ENCODE data around the gene PPM1H.

The PPM1H gene

GRCh38 chr12:62637679-62638078 is 297.3 kb downstream of the PPM1H start:
- no peak overlapping the region for H3K4me3 ChIP-seq (ENCODE audit: insufficient read depth, low read depth, low read length, poor library complexity, severe bottlenecking)
- H3K9me3 ChIP-seq (ENCODE audit: control insufficient read depth, low read length) = no peaks in the 10 kb centered on the region
- H3K27ac ChIP-seq (ENCODE audit: insufficient read depth, low read length, poor library complexity, severe bottlenecking) = no peak overlapping the region
- no peaks in the 10 kb centered on the region for H3K36me3 ChIP-seq (ENCODE audit: control insufficient read depth, insufficient read depth, low read length)
- no peak for DNase-seq
- peaks cover 8% of the 10 kb centered on the region for H3K4me1 ChIP-seq (ENCODE audit: control insufficient read depth, insufficient read depth, low read length, poor library complexity, severe bottlenecking)
- peaks cover 2% of the 10 kb centered on the region for H3K27me3 ChIP-seq (replicated peaks; ENCODE audit: control insufficient read depth, insufficient read depth, low read length, poor library complexity, severe bottlenecking)

DNA sequence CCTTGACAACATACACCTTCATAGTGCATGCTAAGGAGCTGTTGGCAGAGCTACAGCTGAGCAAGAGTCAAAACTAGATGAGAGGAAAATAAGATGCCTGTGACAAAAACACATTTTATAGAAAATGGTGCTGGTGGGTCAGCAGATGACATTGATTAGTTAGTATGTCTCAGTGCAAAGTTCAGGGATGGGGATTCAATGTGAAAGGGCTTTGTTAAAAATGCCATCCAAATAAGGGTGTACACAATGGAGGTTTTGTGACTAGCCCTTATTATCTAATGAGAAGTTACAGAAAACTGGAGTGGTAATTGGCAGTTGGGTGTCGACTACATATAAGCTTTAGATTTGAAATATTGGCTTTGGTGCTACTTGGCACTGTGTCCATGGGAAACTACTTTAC is 299.3 kb downstream of the PPM1H start:
- H3K4me3 ChIP-seq (ENCODE audit: insufficient read depth, low read depth, low read length, poor library complexity, severe bottlenecking) = no peak overlapping the region
- H3K4me1 ChIP-seq (ENCODE audit: control insufficient read depth, insufficient read depth, low read length, poor library complexity, severe bottlenecking) = peaks cover 12% of the 10 kb centered on the region
- H3K27me3 ChIP-seq (replicated peaks; ENCODE audit: control insufficient read depth, insufficient read depth, low read length, poor library complexity, severe bottlenecking) = peaks cover 15% of the 10 kb centered on the region
- no peak for DNase-seq
- H3K9me3 ChIP-seq (ENCODE audit: control insufficient read depth, low read length) = no peaks in the 10 kb centered on the region
- no peak overlapping the region for H3K27ac ChIP-seq (ENCODE audit: insufficient read depth, low read length, poor library complexity, severe bottlenecking)
- H3K36me3 ChIP-seq (ENCODE audit: control insufficient read depth, insufficient read depth, low read length) = no peaks in the 10 kb centered on the region

DNA sequence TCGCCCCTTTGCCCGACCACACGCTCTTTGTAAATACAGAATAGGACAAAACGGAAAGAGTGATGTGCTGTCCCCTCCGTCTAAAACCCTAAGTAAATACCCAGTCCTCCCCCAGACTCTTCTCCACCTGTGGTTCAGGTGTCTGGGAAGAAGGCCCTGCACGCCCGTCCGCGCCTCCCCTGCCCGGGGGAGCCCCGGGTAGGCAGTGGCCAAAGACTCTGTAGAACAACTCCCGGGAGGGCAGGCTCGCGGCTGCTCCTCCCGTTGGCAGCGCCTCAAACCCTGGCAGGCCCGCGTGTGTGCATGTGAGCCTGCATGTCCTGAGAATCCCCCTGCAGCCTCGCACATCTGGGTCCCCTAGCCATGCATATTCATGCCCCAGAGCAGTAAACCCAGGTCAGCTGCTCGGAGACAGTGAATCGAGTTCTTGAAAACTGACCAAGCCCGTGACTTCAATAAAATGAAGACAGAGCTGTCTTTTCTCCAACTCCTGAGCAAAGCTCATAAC is 302.5 kb downstream of the PPM1H start:
- Histone ChIP-seq H3K27ac (ENCODE audit: insufficient read depth, low read length, poor library complexity, severe bottlenecking) (no peak overlapping the region), H3K36me3 (ENCODE audit: control insufficient read depth, insufficient read depth, low read length) (no peaks in the 10 kb centered on the region), H3K4me1 (ENCODE audit: control insufficient read depth, insufficient read depth, low read length, poor library complexity, severe bottlenecking) (peaks cover 12% of the 10 kb centered on the region), H3K9me3 (ENCODE audit: control insufficient read depth, low read length) (no peaks in the 10 kb centered on the region), H3K27me3 (replicated peaks; ENCODE audit: control insufficient read depth, insufficient read depth, low read length, poor library complexity, severe bottlenecking) (peaks cover 21% of the 10 kb centered on the region), H3K4me3 (ENCODE audit: insufficient read depth, low read depth, low read length, poor library complexity, severe bottlenecking) (peak overlapping the region; percentile 50)
- no peak for DNase-seq

- Histone ChIP-seq H3K4me3 (ENCODE audit: insufficient read depth, low read depth, low read length, poor library complexity, severe bottlenecking) (peak overlapping the region; percentile 50), H3K27me3 (replicated peaks; ENCODE audit: control insufficient read depth, insufficient read depth, low read length, poor library complexity, severe bottlenecking) (peaks cover 21% of the 10 kb centered on the region), H3K9me3 (ENCODE audit: control insufficient read depth, low read length) (no peaks in the 10 kb centered on the region), H3K27ac (ENCODE audit: insufficient read depth, low read length, poor library complexity, severe bottlenecking) (no peak overlapping the region), H3K4me1 (ENCODE audit: control insufficient read depth, insufficient read depth, low read length, poor library complexity, severe bottlenecking) (peaks cover 12% of the 10 kb centered on the region), H3K36me3 (ENCODE audit: control insufficient read depth, insufficient read depth, low read length) (no peaks in the 10 kb centered on the region)
- DNase-seq = no peak
These were observed 303.2 kb downstream of the PPM1H start for GRCh38 chr12:62631471-62632410.

DNA sequence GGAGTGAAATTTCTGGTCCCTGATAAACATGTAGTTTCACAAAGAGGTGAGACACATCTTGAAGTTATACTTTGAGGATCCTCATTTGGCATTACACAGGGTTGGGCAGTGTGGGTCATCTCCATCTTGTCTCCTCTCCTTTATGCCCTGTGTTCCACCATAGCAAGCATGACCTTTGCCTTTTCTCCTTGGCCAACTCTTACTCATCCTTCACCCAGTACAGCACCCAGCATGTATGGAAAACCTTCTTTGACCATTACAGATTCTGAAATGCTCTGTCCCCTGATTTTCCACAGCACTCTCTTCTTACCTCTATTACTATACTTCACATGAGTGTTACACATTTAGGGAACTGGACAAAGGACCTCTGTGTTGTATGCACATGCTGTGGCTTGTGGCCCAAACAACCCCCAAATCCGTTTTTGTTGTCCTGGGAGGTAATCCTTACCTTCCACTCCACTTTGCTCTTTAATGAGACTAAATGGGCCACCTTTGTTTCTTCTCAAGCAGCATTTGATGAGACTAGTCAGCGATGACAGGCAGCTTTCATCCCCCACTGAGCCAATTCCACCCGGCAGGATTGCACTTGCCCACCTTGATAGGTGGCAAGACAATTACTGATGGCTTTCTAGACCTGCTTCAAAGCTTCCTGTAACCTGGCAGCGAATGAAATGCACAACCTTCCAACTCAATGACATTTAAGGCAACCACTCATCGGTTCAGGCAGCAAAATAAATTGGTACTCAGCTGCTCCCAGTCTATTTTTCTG is 304.8 kb downstream of the PPM1H start:
- DNase-seq = no peak
- H3K9me3 ChIP-seq (ENCODE audit: control insufficient read depth, low read length) = no peaks in the 10 kb centered on the region
- H3K36me3 ChIP-seq (ENCODE audit: control insufficient read depth, insufficient read depth, low read length) = no peaks in the 10 kb centered on the region
- H3K27ac ChIP-seq (ENCODE audit: insufficient read depth, low read length, poor library complexity, severe bottlenecking) = no peak overlapping the region
- H3K4me3 ChIP-seq (ENCODE audit: insufficient read depth, low read depth, low read length, poor library complexity, severe bottlenecking) = no peak overlapping the region
- peaks cover 21% of the 10 kb centered on the region for H3K27me3 ChIP-seq (replicated peaks; ENCODE audit: control insufficient read depth, insufficient read depth, low read length, poor library complexity, severe bottlenecking)
- peaks cover 12% of the 10 kb centered on the region for H3K4me1 ChIP-seq (ENCODE audit: control insufficient read depth, insufficient read depth, low read length, poor library complexity, severe bottlenecking)

GRCh38 chr12:62629413-62629812 is 305.5 kb downstream of the PPM1H start:
- H3K4me1 ChIP-seq (ENCODE audit: control insufficient read depth, insufficient read depth, low read length, poor library complexity, severe bottlenecking) = peaks cover 12% of the 10 kb centered on the region

DNA sequence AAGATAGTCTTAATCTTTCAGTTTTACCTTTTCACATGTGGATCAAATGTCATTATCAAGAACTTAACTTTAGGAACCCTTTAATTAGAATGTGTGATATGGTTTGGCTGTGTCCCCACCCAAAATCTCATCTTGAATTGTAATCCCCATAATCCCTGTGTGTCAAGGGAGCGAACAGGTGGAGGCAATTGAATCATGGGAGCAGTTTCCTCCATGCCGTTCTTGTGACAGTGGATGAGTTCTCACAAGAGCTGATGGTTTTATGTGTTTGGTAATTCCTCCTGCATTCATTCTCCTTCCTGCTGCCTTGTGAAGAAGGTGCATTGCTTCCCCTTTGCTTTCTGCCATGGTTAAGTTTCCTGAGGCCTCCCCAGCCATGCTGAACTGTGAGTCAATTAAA is 307.8 kb downstream of the PPM1H start:
- Histone ChIP-seq H3K4me3 (ENCODE audit: insufficient read depth, low read depth, low read length, poor library complexity, severe bottlenecking) (no peak overlapping the region), H3K9me3 (ENCODE audit: control insufficient read depth, low read length) (no peaks in the 10 kb centered on the region), H3K36me3 (ENCODE audit: control insufficient read depth, insufficient read depth, low read length) (no peaks in the 10 kb centered on the region), H3K27ac (ENCODE audit: insufficient read depth, low read length, poor library complexity, severe bottlenecking) (no peak overlapping the region), H3K4me1 (ENCODE audit: control insufficient read depth, insufficient read depth, low read length, poor library complexity, severe bottlenecking) (peaks cover 7% of the 10 kb centered on the region), H3K27me3 (replicated peaks; ENCODE audit: control insufficient read depth, insufficient read depth, low read length, poor library complexity, severe bottlenecking) (peaks cover 14% of the 10 kb centered on the region)
- no peak for DNase-seq

More at GRCh38 chr12:62629413-62629812, 305.5 kb downstream of the PPM1H start:
- no peaks in the 10 kb centered on the region for H3K36me3 ChIP-seq (ENCODE audit: control insufficient read depth, insufficient read depth, low read length)
- H3K27ac ChIP-seq (ENCODE audit: insufficient read depth, low read length, poor library complexity, severe bottlenecking) = no peak overlapping the region
- DNase-seq = no peak
- peaks cover 21% of the 10 kb centered on the region for H3K27me3 ChIP-seq (replicated peaks; ENCODE audit: control insufficient read depth, insufficient read depth, low read length, poor library complexity, severe bottlenecking)
- no peaks in the 10 kb centered on the region for H3K9me3 ChIP-seq (ENCODE audit: control insufficient read depth, low read length)
- no peak overlapping the region for H3K4me3 ChIP-seq (ENCODE audit: insufficient read depth, low read depth, low read length, poor library complexity, severe bottlenecking)

- Histone ChIP-seq H3K4me1 (ENCODE audit: control insufficient read depth, insufficient read depth, low read length, poor library complexity, severe bottlenecking) (no peaks in the 10 kb centered on the region), H3K27ac (ENCODE audit: insufficient read depth, low read length, poor library complexity, severe bottlenecking) (no peak overlapping the region), H3K36me3 (ENCODE audit: control insufficient read depth, insufficient read depth, low read length) (no peaks in the 10 kb centered on the region), H3K9me3 (ENCODE audit: control insufficient read depth, low read length) (no peaks in the 10 kb centered on the region), H3K4me3 (ENCODE audit: insufficient read depth, low read depth, low read length, poor library complexity, severe bottlenecking) (no peak overlapping the region), H3K27me3 (replicated peaks; ENCODE audit: control insufficient read depth, insufficient read depth, low read length, poor library complexity, severe bottlenecking) (peaks cover 6% of the 10 kb centered on the region)
- no peak for DNase-seq
These were observed 309.7 kb downstream of the PPM1H start for GRCh38 chr12:62625228-62625627.

DNA sequence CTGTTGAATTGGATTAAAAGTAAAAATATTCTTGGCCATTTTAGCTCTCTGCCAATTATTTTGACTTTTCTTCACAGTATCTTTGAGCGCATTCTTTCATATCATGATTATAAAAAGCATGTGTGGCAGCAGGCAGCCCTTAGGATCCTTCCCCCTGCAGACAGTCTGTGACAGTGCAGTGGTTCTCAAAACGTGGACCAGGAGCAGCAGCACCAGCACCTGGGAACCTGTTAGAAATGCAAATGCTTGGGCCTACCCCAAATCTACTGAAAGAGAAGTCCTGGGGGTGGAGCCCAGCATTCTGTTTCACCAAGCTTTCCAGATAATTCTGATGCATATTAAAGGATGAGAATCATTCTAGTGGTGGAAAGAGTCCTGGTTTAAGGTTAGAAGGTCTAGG is 312.8 kb downstream of the PPM1H start:
- Histone ChIP-seq H3K9me3 (ENCODE audit: control insufficient read depth, low read length) (no peaks in the 10 kb centered on the region), H3K27me3 (replicated peaks; ENCODE audit: control insufficient read depth, insufficient read depth, low read length, poor library complexity, severe bottlenecking) (no peaks in the 10 kb centered on the region), H3K4me1 (ENCODE audit: control insufficient read depth, insufficient read depth, low read length, poor library complexity, severe bottlenecking) (no peaks in the 10 kb centered on the region), H3K27ac (ENCODE audit: insufficient read depth, low read length, poor library complexity, severe bottlenecking) (no peak overlapping the region), H3K4me3 (ENCODE audit: insufficient read depth, low read depth, low read length, poor library complexity, severe bottlenecking) (no peak overlapping the region), H3K36me3 (ENCODE audit: control insufficient read depth, insufficient read depth, low read length) (no peaks in the 10 kb centered on the region)
- DNase-seq = no peak

All from effector memory CD4-positive, alpha-beta T cell (primary cell).